Measurements from ENCODE around the gene ZRANB3. TPM values are rescaled to one million over a fixed set of nuclear protein-coding genes. Genes with fewer than 3 reads are reported as not detected.

Gene ZRANB3
- total RNA-seq, 1 donor from 2014 or later, result 8.9 TPM

GRCh38 chr2:135563793-135564192, 32.8 kb upstream of the ZRANB3 start:
- Histone ChIP-seq H3K4me1 (ENCODE audit: insufficient read depth, low read length) (no peaks in the 10 kb centered on the region), H2AFZ (ENCODE audit: low read depth, low read length) (no peak overlapping the region), H3K79me2 (ENCODE audit: insufficient read depth, low read length) (peaks cover 49% of the 10 kb centered on the region), H3K27ac (ENCODE audit: low read depth, low read length) (no peak overlapping the region), H4K20me1 (ENCODE audit: insufficient read depth, low read length) (peaks cover 2% of the 10 kb centered on the region), H3K9ac (ENCODE audit: low read length) (no peak overlapping the region), H3K9me3 (ENCODE audit: insufficient read depth, low read depth, low read length) (no peaks in the 10 kb centered on the region), H3K4me3 (ENCODE audit: insufficient read depth, low read depth, low read length) (no peak overlapping the region), H3K27me3 (ENCODE audit: insufficient read depth, low read length) (no peaks in the 10 kb centered on the region), H3K36me3 (ENCODE audit: insufficient read depth, low read length) (no peaks in the 10 kb centered on the region), H3K4me2 (ENCODE audit: low read length) (no peak overlapping the region)
- Mint-ChIP-seq H3K9me3 (ENCODE audit: unreplicated experiment) (peaks cover 2% of the 10 kb centered on the region), H3K27me3 (ENCODE audit: low read depth, unreplicated experiment) (no peaks in the 10 kb centered on the region), H3K36me3 (ENCODE audit: low read depth, unreplicated experiment) (peaks cover 10% of the 10 kb centered on the region), H3K4me3 (ENCODE audit: unreplicated experiment) (no peak overlapping the region), H3K4me1 (ENCODE audit: low read depth, unreplicated experiment) (peaks cover 7% of the 10 kb centered on the region), H3K27ac (ENCODE audit: unreplicated experiment) (no peak overlapping the region)
- TF ChIP-seq EZH2 (IDR thresholded peaks at IDR 0.05; ENCODE audit: insufficient read depth, low read length) (no peak), CTCF (IDR thresholded peaks at IDR 0.05; ENCODE audit: insufficient read depth, low read depth, low read length) (no peak)
- peak; percentile 49 for DNase-seq (ENCODE audit: low read depth)
- no peak for FAIRE-seq

- H3K4me3 Mint-ChIP-seq (ENCODE audit: unreplicated experiment), result no peak overlapping the region
- peaks cover 4% of the 10 kb centered on the region for H3K9me3 Mint-ChIP-seq (ENCODE audit: unreplicated experiment)
- DNase-seq (ENCODE audit: low read depth) (no peak), FAIRE-seq (no peak)
- Histone ChIP-seq H3K4me2 (ENCODE audit: low read length) (no peak overlapping the region), H3K4me1 (ENCODE audit: insufficient read depth, low read length) (no peaks in the 10 kb centered on the region), H3K9ac (ENCODE audit: low read length) (no peak overlapping the region), H4K20me1 (ENCODE audit: insufficient read depth, low read length) (peaks cover 7% of the 10 kb centered on the region), H3K9me3 (ENCODE audit: insufficient read depth, low read depth, low read length) (no peaks in the 10 kb centered on the region), H2AFZ (ENCODE audit: low read depth, low read length) (no peak overlapping the region), H3K27me3 (ENCODE audit: insufficient read depth, low read length) (no peaks in the 10 kb centered on the region), H3K4me3 (ENCODE audit: insufficient read depth, low read depth, low read length) (no peak overlapping the region), H3K79me2 (ENCODE audit: insufficient read depth, low read length) (peaks cover 58% of the 10 kb centered on the region), H3K27ac (ENCODE audit: low read depth, low read length) (no peak overlapping the region), H3K36me3 (ENCODE audit: insufficient read depth, low read length) (no peaks in the 10 kb centered on the region)
- H3K27me3 Mint-ChIP-seq (ENCODE audit: low read depth, unreplicated experiment), result no peaks in the 10 kb centered on the region
- peaks cover 9% of the 10 kb centered on the region for H3K4me1 Mint-ChIP-seq (ENCODE audit: low read depth, unreplicated experiment)
- no peak for TF ChIP-seq CTCF (IDR thresholded peaks at IDR 0.05; ENCODE audit: insufficient read depth, low read depth, low read length)
- TF ChIP-seq EZH2 (IDR thresholded peaks at IDR 0.05; ENCODE audit: insufficient read depth, low read length), result no peak
- H3K27ac Mint-ChIP-seq (ENCODE audit: unreplicated experiment), result no peak overlapping the region
- peaks cover 8% of the 10 kb centered on the region for H3K36me3 Mint-ChIP-seq (ENCODE audit: low read depth, unreplicated experiment)
Observed at GRCh38 chr2:135561925-135562324, 30.9 kb upstream of the ZRANB3 start.

GRCh38 chr2:135557530-135557929, 26.5 kb upstream of the ZRANB3 start:
- H4K20me1 ChIP-seq (ENCODE audit: insufficient read depth, low read length), result peaks cover 33% of the 10 kb centered on the region
- H3K4me2 ChIP-seq (ENCODE audit: low read length), result no peak overlapping the region
- DNase-seq (ENCODE audit: low read depth), result no peak
- Mint-ChIP-seq H3K36me3 (ENCODE audit: low read depth, unreplicated experiment) (peaks cover 2% of the 10 kb centered on the region), H3K4me3 (ENCODE audit: unreplicated experiment) (no peak overlapping the region), H3K9me3 (ENCODE audit: unreplicated experiment) (peaks cover 2% of the 10 kb centered on the region), H3K27me3 (ENCODE audit: low read depth, unreplicated experiment) (no peaks in the 10 kb centered on the region), H3K4me1 (ENCODE audit: low read depth, unreplicated experiment) (peaks cover 5% of the 10 kb centered on the region), H3K27ac (ENCODE audit: unreplicated experiment) (no peak overlapping the region)
- FAIRE-seq, result no peak
- peaks cover 76% of the 10 kb centered on the region for H3K79me2 ChIP-seq (ENCODE audit: insufficient read depth, low read length)
- H3K27me3 ChIP-seq (ENCODE audit: insufficient read depth, low read length), result no peaks in the 10 kb centered on the region
- TF ChIP-seq CTCF (IDR thresholded peaks at IDR 0.05; ENCODE audit: insufficient read depth, low read depth, low read length), result no peak
- no peak for TF ChIP-seq EZH2 (IDR thresholded peaks at IDR 0.05; ENCODE audit: insufficient read depth, low read length)
- H3K9me3 ChIP-seq (ENCODE audit: insufficient read depth, low read depth, low read length), result no peaks in the 10 kb centered on the region
- no peaks in the 10 kb centered on the region for H3K4me1 ChIP-seq (ENCODE audit: insufficient read depth, low read length)
- H3K4me3 ChIP-seq (ENCODE audit: insufficient read depth, low read depth, low read length), result no peak overlapping the region
- no peaks in the 10 kb centered on the region for H3K36me3 ChIP-seq (ENCODE audit: insufficient read depth, low read length)
- H2AFZ ChIP-seq (ENCODE audit: low read depth, low read length), result no peak overlapping the region
- no peak overlapping the region for H3K9ac ChIP-seq (ENCODE audit: low read length)
- no peak overlapping the region for H3K27ac ChIP-seq (ENCODE audit: low read depth, low read length)
